HepG2 (cell line): ENCODE measurements around the gene UBALD1.

Experiments used
- ELF4 ChIP-seq: sonication (generic); formaldehyde crosslinking; IDR thresholded peaks from 2 replicates; pipeline ENCODE4 v1.5.0; 2020; ENCODE audit warnings: missing genetic modification reagents, mild to moderate bottlenecking, moderate library complexity, borderline replicate concordance
- EZH2 ChIP-seq: conservative IDR thresholded peaks from 2 replicates; pipeline ENCODE4 v1.6.1; 2012; ENCODE audit warnings: mild to moderate bottlenecking, low read depth, low read length, moderate library complexity
- HNRNPL ChIP-seq: fragments of 200-400 bp; formaldehyde crosslinking; IDR thresholded peaks from 2 replicates; pipeline ENCODE4 v1.6.1; 2017; ENCODE audit warnings: mild to moderate bottlenecking, low read depth, low read length
- KDM5A ChIP-seq: fragments of 200-600 bp; sonication (generic); IDR thresholded peaks from 2 replicates; pipeline ENCODE4 v1.7.0; 2018; ENCODE audit warnings: antibody characterized with exemption, mild to moderate bottlenecking, low read length, borderline replicate concordance
- KLF11 ChIP-seq: IDR thresholded peaks from 2 replicates; pipeline ENCODE4 v1.6.1; 2016; ENCODE audit warnings: missing compliant biosample characterization
- MYNN ChIP-seq: sonication (generic); formaldehyde crosslinking; IDR thresholded peaks from 2 replicates; pipeline ENCODE4 v1.4.0; 2020; ENCODE audit warnings: mild to moderate bottlenecking, low read depth, missing genetic modification reagents
- REST ChIP-seq, 2 experiments: IDR thresholded peaks; 2 replicates each; pipeline ENCODE4 v1.6.1; 2011 to 2012; ENCODE audit warnings: low read length in 2 of 2, borderline replicate concordance in 1 of 2, low read depth in 1 of 2, mild to moderate bottlenecking in 1 of 2, moderate library complexity in 1 of 2
- SIN3A ChIP-seq: IDR thresholded peaks from 2 replicates; pipeline ENCODE4 v1.6.1; 2011; ENCODE audit warnings: low read depth, mild to moderate bottlenecking, control low read depth, low read length, borderline replicate concordance
- SNAPC5 ChIP-seq: sonication (generic); formaldehyde crosslinking; IDR thresholded peaks from 2 replicates; pipeline ENCODE4 v1.8.1; 2023; ENCODE audit warnings: mild to moderate bottlenecking, missing genetic modification reagents, borderline replicate concordance
- TF ChIP-seq, protein P1 (sequence below): IDR thresholded peaks from 2 replicates; pipeline ENCODE4 v1.6.1; 2012; ENCODE audit warnings: low read depth, low read length, improper control_type of control experiment
- TF ChIP-seq, protein P2 (sequence below): sonication (generic); formaldehyde crosslinking; IDR thresholded peaks from 2 replicates; pipeline ENCODE4 v1.4.0; 2020; ENCODE audit warnings: missing genetic modification reagents

DNA sequence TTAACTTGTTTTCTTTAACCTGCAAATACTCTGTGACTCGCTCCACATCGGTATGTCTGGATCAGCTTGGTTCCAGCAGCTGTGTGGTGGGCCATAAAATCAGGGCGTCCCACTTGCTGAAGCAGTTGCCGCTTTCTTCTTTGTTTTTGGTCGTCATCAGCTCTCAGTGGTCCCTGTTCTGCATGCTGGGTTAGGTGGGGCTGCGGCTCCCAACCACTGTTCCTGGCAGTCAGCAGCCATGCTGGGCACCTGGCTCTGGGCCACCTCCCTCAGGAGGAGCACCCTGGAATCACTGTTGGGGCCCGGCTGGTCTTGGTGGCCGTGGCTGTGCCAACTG is 32.9 kb upstream of the UBALD1 start:
- no peak for TF ChIP-seq KDM5A
- no peak for TF ChIP-seq ELF4 (CRISPR knock-in tag)
- TF ChIP-seq, protein P1, sequence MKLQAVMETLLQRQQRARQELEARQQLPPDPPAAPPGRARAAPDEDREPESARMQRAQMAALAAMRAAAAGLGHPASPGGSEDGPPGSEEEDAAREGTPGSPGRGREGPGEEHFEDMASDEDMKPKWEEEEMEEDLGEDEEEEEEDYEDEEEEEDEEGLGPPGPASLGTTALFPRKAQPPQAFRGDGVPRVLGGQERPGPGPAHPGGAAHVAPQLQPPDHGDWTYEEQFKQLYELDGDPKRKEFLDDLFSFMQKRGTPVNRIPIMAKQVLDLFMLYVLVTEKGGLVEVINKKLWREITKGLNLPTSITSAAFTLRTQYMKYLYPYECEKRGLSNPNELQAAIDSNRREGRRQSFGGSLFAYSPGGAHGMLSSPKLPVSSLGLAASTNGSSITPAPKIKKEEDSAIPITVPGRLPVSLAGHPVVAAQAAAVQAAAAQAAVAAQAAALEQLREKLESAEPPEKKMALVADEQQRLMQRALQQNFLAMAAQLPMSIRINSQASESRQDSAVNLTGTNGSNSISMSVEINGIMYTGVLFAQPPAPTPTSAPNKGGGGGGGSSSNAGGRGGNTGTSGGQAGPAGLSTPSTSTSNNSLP: no peak
- TF ChIP-seq SIN3A: no peak
- no peak for TF ChIP-seq KLF11 (CRISPR knock-in tag)
- no peak for TF ChIP-seq EZH2
- TF ChIP-seq, protein P2, sequence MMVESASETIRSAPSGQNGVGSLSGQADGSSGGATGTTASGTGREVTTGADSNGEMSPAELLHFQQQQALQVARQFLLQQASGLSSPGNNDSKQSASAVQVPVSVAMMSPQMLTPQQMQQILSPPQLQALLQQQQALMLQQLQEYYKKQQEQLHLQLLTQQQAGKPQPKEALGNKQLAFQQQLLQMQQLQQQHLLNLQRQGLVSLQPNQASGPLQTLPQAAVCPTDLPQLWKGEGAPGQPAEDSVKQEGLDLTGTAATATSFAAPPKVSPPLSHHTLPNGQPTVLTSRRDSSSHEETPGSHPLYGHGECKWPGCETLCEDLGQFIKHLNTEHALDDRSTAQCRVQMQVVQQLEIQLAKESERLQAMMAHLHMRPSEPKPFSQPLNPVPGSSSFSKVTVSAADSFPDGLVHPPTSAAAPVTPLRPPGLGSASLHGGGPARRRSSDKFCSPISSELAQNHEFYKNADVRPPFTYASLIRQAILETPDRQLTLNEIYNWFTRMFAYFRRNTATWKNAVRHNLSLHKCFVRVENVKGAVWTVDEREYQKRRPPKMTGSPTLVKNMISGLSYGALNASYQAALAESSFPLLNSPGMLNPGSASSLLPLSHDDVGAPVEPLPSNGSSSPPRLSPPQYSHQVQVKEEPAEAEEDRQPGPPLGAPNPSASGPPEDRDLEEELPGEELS: no peak
- TF ChIP-seq MYNN (CRISPR knock-in tag): no peak
- TF ChIP-seq HNRNPL: no peak
- no peak for TF ChIP-seq SNAPC5 (CRISPR knock-in tag)
- TF ChIP-seq REST (IDR thresholded peaks at IDR 0.05; ENCODE audit: borderline replicate concordance in 1 of 2, low read depth in 1 of 2, low read length in 2 of 2): no peak
